ENCODE results near the gene C7orf57.
"Not testable (repeated sequence)": the region's sequence is repeated elsewhere in the genome, so short reads cannot be mapped to it uniquely, and the experiment has no call there.

Gene C7orf57

DNA sequence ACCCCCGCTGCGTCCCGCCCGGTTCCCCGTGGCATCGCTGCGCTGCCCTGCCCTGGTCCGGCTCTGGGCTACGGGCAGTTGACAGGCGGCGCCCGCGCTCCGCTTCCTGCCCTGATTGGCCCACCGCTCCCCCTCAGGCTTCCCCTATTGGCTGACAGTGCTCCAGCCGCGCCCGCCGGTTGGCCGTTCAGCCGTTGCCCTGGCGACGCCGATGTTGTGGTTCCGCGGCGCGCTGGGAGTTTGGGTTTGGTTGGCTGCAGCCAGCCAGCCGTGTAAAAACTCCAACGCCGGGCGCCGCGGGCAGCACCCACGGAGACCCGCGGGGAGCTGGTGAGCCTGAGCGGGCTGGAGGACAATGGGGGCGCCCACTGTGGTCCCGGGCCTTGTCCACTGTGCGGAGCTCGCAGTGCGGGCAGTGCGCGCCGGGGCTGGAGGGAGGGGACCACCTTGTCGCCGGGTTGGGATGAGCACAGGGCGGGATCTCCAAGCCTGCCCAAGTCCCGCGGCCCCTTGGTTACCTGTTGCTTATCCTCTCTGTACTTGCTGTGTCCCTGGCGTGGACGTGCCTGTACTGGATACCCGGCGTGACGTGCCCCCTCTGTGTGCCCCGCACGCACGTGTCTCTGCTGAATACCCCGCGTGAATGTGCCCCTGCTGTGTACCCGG, at the start of gene C7orf57:
Gene C7orf57, plus strand, starts transcription at position 243 of the 666 bp plus-strand sequence. CDS start 766 bp downstream, outside the sequence.
- H3K36me3 ChIP-seq (ENCODE audit: insufficient read depth, low read length): no peaks in the 10 kb centered on the region
- H3K9ac ChIP-seq (ENCODE audit: low read depth, low read length): no peak within 1 kb of the TSS
- H3K9me3 ChIP-seq (ENCODE audit: insufficient read depth, low read length, severe bottlenecking): peaks cover 3% of the 10 kb centered on the region
- ATAC-seq (ENCODE audit: insufficient read depth, low read depth) (no peak), DNase-seq (no peak)
- H4K20me1 ChIP-seq (ENCODE audit: insufficient read depth, low read length): no peaks in the 10 kb centered on the region
- no peaks in the 10 kb centered on the region for H3K79me2 ChIP-seq (ENCODE audit: insufficient read depth, low read length)
- no peaks in the 10 kb centered on the region for H3K27me3 ChIP-seq (ENCODE audit: insufficient read depth, low read length, poor library complexity)
- H2AFZ ChIP-seq (ENCODE audit: low read depth, low read length): no peak within 1 kb of the TSS
- no peak within 1 kb of the TSS for H3K27ac ChIP-seq (ENCODE audit: low read length)
- no peak within 1 kb of the TSS for H3K4me3 ChIP-seq (ENCODE audit: low read depth in 1 of 2, low read length in 2 of 2)
- no peaks in the 10 kb centered on the region for H3K4me1 ChIP-seq (ENCODE audit: insufficient read depth, low read length)
- TF ChIP-seq EZH2 (IDR thresholded peaks at IDR 0.05; ENCODE audit: borderline replicate concordance, low read depth, low read length, severe bottlenecking): no peak
- no peak for TF ChIP-seq CTCF (IDR thresholded peaks at IDR 0.05; ENCODE audit: borderline replicate concordance, extremely low read depth, low read length, poor library complexity, severe bottlenecking)
- no peak within 1 kb of the TSS for H3K4me2 ChIP-seq (ENCODE audit: insufficient read depth, low read length)

- TF ChIP-seq EZH2 (IDR thresholded peaks at IDR 0.05; ENCODE audit: borderline replicate concordance, low read depth, low read length, severe bottlenecking) (no peak), CTCF (IDR thresholded peaks at IDR 0.05; ENCODE audit: borderline replicate concordance, extremely low read depth, low read length, poor library complexity, severe bottlenecking) (no peak)
- no peaks in the 10 kb centered on the region for H4K20me1 ChIP-seq (ENCODE audit: insufficient read depth, low read length)
- ATAC-seq (ENCODE audit: insufficient read depth, low read depth) (no peak), DNase-seq (no peak)
- no peak overlapping the region for H3K4me3 ChIP-seq (ENCODE audit: low read depth in 1 of 2, low read length in 2 of 2)
- H2AFZ ChIP-seq (ENCODE audit: low read depth, low read length): no peak overlapping the region
- H3K79me2 ChIP-seq (ENCODE audit: insufficient read depth, low read length): no peaks in the 10 kb centered on the region
- H3K4me2 ChIP-seq (ENCODE audit: insufficient read depth, low read length): no peak overlapping the region
- no peak overlapping the region for H3K27ac ChIP-seq (ENCODE audit: low read length)
- no peaks in the 10 kb centered on the region for H3K9me3 ChIP-seq (ENCODE audit: insufficient read depth, low read length, severe bottlenecking)
- H3K9ac ChIP-seq (ENCODE audit: low read depth, low read length): no peak overlapping the region
- H3K4me1 ChIP-seq (ENCODE audit: insufficient read depth, low read length): no peaks in the 10 kb centered on the region
- H3K27me3 ChIP-seq (ENCODE audit: insufficient read depth, low read length, poor library complexity): no peaks in the 10 kb centered on the region
- H3K36me3 ChIP-seq (ENCODE audit: insufficient read depth, low read length): no peaks in the 10 kb centered on the region
Measured at GRCh38 chr7:47988496-47989386, 46.6 kb upstream of the C7orf57 start.

DNA sequence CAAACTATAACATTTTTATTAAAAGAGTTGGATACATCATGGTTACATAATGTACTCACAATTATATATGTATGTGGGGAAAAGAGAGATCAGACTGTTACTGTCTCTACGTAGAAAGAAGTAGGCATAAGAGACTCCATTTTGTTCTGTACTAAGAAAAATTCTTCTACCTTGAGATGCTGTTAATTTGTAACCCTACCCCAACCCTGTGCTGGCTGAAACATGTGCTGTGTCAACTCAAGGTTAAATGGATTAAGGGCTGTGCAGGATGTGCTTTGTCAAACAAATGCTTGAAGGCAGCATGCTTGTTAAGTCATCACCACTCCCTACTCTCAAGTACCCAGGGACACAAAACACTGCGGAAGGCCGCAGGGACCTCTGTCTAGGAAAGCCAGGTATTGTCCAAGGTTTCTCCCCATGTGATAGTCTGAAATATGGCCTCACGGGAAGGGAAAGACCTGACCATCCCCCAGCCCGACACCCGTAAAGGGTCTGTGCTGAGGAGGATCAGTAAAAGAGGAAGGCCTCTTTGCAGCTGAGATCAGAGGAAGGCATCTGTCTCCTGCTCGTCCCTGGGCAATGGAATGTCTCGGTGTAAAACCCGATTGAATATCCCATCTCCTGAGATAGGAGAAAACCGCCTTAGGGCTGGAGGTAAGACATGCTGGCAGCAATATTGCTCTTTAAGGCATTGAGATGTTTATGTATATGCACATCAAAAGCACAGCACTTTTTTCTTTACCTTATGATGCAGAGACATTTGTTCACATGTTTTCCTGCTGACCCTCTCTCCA, 45.5 kb upstream of the C7orf57 start:
- not testable (repeated sequence) for DNase-seq

More for the DNA sequence above, 45.5 kb upstream of the C7orf57 start:
- H2AFZ ChIP-seq (ENCODE audit: low read depth, low read length); H4K20me1 ChIP-seq (ENCODE audit: insufficient read depth, low read length); H3K4me2 ChIP-seq (ENCODE audit: insufficient read depth, low read length); H3K9me3 ChIP-seq (ENCODE audit: insufficient read depth, low read length, severe bottlenecking); H3K27me3 ChIP-seq (ENCODE audit: insufficient read depth, low read length, poor library complexity); H3K9ac ChIP-seq (ENCODE audit: low read depth, low read length); H3K36me3 ChIP-seq (ENCODE audit: insufficient read depth, low read length); H3K4me3 ChIP-seq (ENCODE audit: low read depth in 1 of 2, low read length in 2 of 2); ATAC-seq (ENCODE audit: insufficient read depth, low read depth); H3K27ac ChIP-seq (ENCODE audit: low read length); H3K79me2 ChIP-seq (ENCODE audit: insufficient read depth, low read length); H3K4me1 ChIP-seq (ENCODE audit: insufficient read depth, low read length): not testable (repeated sequence)

All from DND-41 (cell line).